ENCODE measurements around the gene BSN. TPM values are rescaled to one million over a fixed set of nuclear protein-coding genes. Genes with fewer than 3 reads are reported as not detected.

Gene BSN
- total RNA-seq, 1 donor from 2014 or later: 46.9 TPM

- Mint-ChIP-seq H3K4me3 (ENCODE audit: unreplicated experiment) (peak overlapping the region; percentile 70), H3K9me3 (ENCODE audit: unreplicated experiment) (peaks cover 16% of the 10 kb centered on the region), H3K36me3 (ENCODE audit: unreplicated experiment) (no peaks in the 10 kb centered on the region), H3K27me3 (ENCODE audit: unreplicated experiment) (peaks cover 12% of the 10 kb centered on the region), H3K4me1 (ENCODE audit: low read depth, unreplicated experiment) (peaks cover 7% of the 10 kb centered on the region), H3K27ac (ENCODE audit: unreplicated experiment) (peak overlapping the region; percentile 12)
- peak; percentile 88 for TF ChIP-seq CTCF (IDR thresholded peaks at IDR 0.05; ENCODE audit: partially characterized antibody, unreplicated experiment)
- peak; percentile 81 for DNase-seq
These were observed 117.3 kb downstream of the BSN start for GRCh38 chr3:49671291-49672288.

- peaks cover 14% of the 10 kb centered on the region for H3K9me3 Mint-ChIP-seq (ENCODE audit: unreplicated experiment)
- peak overlapping the region; percentile 90 for H3K4me3 Mint-ChIP-seq (ENCODE audit: unreplicated experiment)
- H3K27me3 Mint-ChIP-seq (ENCODE audit: unreplicated experiment): peaks cover 12% of the 10 kb centered on the region
- DNase-seq: no peak
- TF ChIP-seq CTCF (IDR thresholded peaks at IDR 0.05; ENCODE audit: partially characterized antibody, unreplicated experiment): no peak
- peak overlapping the region; percentile 78 for H3K27ac Mint-ChIP-seq (ENCODE audit: unreplicated experiment)
- peaks cover 7% of the 10 kb centered on the region for H3K4me1 Mint-ChIP-seq (ENCODE audit: low read depth, unreplicated experiment)
- H3K36me3 Mint-ChIP-seq (ENCODE audit: unreplicated experiment): no peaks in the 10 kb centered on the region
These were observed 118.9 kb downstream of the BSN start for GRCh38 chr3:49673121-49673714.

GRCh38 chr3:49673715-49674496 is 119.6 kb downstream of the BSN start, which contains the start of gene APEH:
Gene APEH, plus strand, starts transcription at chr3:49674351. Its CDS starts 51 bp downstream, at chr3:49674402.
- H3K27ac Mint-ChIP-seq (ENCODE audit: unreplicated experiment): peak within 1 kb of the TSS; percentile 78
- H3K9me3 Mint-ChIP-seq (ENCODE audit: unreplicated experiment): peaks cover 14% of the 10 kb centered on the region
- peak within 1 kb of the TSS; percentile 90 for H3K4me3 Mint-ChIP-seq (ENCODE audit: unreplicated experiment)
- no peak for TF ChIP-seq CTCF (IDR thresholded peaks at IDR 0.05; ENCODE audit: partially characterized antibody, unreplicated experiment)
- DNase-seq: peak; percentile 99
- peaks cover 7% of the 10 kb centered on the region for H3K4me1 Mint-ChIP-seq (ENCODE audit: low read depth, unreplicated experiment)
- H3K27me3 Mint-ChIP-seq (ENCODE audit: unreplicated experiment): peaks cover 12% of the 10 kb centered on the region
- no peaks in the 10 kb centered on the region for H3K36me3 Mint-ChIP-seq (ENCODE audit: unreplicated experiment)

GRCh38 chr3:49674497-49674983 is 120.3 kb downstream of the BSN start:
- Mint-ChIP-seq H3K4me1 (ENCODE audit: low read depth, unreplicated experiment) (peaks cover 7% of the 10 kb centered on the region), H3K36me3 (ENCODE audit: unreplicated experiment) (no peaks in the 10 kb centered on the region), H3K9me3 (ENCODE audit: unreplicated experiment) (peaks cover 14% of the 10 kb centered on the region), H3K4me3 (ENCODE audit: unreplicated experiment) (peak overlapping the region; percentile 83), H3K27ac (ENCODE audit: unreplicated experiment) (peak overlapping the region; percentile 17), H3K27me3 (ENCODE audit: unreplicated experiment) (peaks cover 12% of the 10 kb centered on the region)
- TF ChIP-seq CTCF (IDR thresholded peaks at IDR 0.05; ENCODE audit: partially characterized antibody, unreplicated experiment): no peak
- DNase-seq: no peak

Measured in glutamatergic neuron (in vitro differentiated cells).